ENCODE results near the gene KPNA1.

DNA sequence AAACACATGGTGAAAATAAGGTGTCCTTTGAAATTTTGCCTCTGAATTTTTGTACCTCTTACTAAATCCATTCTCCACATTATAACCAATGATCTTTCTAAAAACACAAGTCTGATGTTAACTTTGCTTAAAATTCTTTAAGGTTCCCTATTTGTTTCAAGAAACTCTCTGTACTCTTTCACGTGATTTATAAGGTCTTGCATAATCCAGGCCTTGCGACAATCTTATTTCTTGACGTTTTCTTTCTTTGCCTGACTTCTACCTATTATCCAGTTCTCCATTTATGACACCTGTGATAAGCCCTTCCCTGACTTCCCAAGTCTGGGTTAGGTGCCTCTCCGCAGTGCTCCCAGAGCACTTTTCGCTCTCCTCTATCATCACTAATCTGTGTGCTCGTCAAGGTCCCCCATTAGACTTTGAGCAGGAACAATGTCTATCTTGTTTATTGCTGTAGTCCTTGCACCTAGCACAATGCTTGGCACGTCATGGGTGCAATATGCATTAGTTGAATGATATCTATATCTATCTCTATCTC, 24.3 kb upstream of the KPNA1 start:
- TF ChIP-seq, protein P1, sequence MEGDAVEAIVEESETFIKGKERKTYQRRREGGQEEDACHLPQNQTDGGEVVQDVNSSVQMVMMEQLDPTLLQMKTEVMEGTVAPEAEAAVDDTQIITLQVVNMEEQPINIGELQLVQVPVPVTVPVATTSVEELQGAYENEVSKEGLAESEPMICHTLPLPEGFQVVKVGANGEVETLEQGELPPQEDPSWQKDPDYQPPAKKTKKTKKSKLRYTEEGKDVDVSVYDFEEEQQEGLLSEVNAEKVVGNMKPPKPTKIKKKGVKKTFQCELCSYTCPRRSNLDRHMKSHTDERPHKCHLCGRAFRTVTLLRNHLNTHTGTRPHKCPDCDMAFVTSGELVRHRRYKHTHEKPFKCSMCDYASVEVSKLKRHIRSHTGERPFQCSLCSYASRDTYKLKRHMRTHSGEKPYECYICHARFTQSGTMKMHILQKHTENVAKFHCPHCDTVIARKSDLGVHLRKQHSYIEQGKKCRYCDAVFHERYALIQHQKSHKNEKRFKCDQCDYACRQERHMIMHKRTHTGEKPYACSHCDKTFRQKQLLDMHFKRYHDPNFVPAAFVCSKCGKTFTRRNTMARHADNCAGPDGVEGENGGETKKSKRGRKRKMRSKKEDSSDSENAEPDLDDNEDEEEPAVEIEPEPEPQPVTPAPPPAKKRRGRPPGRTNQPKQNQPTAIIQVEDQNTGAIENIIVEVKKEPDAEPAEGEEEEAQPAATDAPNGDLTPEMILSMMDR (IDR thresholded peaks at IDR 0.05): no peak
- no peak for TF ChIP-seq POLR2A (IDR thresholded peaks at IDR 0.05)
